PC-9 (cell line): ENCODE measurements around the gene CHST7. TPM values are rescaled to one million over a fixed set of nuclear protein-coding genes. Genes with fewer than 3 reads are reported as not detected.

Experiments
- BruUV-seq: library from RNA; stranded (reverse); fragments of 400-500 nt; replicated peaks from 2 replicates; lab custom pipeline; 2021; lab: Mats Ljungman, UMichigan
- CTCF ChIA-PET: fragments of 300-600 bp; sonication (Branson Sonifier 250); formaldehyde crosslinking; loops from one replicate; lab custom pipeline; 2022; ENCODE audit warnings: antibody characterized with exemption; lab: Charles Lee
- POLR2A ChIA-PET: fragments of 300-600 bp; sonication (Branson Sonifier 250); formaldehyde crosslinking; loops from one replicate; lab custom pipeline; 2022; ENCODE audit warnings: antibody characterized with exemption; ENCODE audit not compliant: unreplicated experiment; lab: Charles Lee
- DNase-seq, 2 experiments: peaks; one replicate each; pipeline versions ENCODE4 v3.0.0 to v3.0.0-alpha.2; 2015 to 2022; ENCODE audit warnings: mixed read lengths in 1 of 2
- H2AFZ ChIP-seq: fragments of 200-600 bp; sonication (generic); 2 replicates; pipeline ENCODE4 v1.8.1; 2017; ENCODE audit warnings: antibody characterized with exemption
- H3F3A ChIP-seq: fragments of 200-600 bp; sonication (generic); 2 replicates; pipeline ENCODE4 v1.8.1; 2017; ENCODE audit warnings: antibody characterized with exemption, mild to moderate bottlenecking, low read depth; ENCODE audit not compliant: insufficient read depth
- H3K27ac ChIP-seq: fragments of 200-600 bp; sonication (generic); 2 replicates; pipeline ENCODE4 v1.6.1; 2016; ENCODE audit warnings: mixed run types
- H3K27me3 ChIP-seq: fragments of 200-600 bp; sonication (generic); 2 replicates; pipeline ENCODE4 v1.6.1; 2016; ENCODE audit warnings: low read depth, mixed run types; ENCODE audit not compliant: insufficient read depth
- H3K36me3 ChIP-seq: fragments of 200-600 bp; sonication (generic); 2 replicates; pipeline ENCODE4 v1.6.1; 2016; ENCODE audit warnings: low read depth, mixed run types
- H3K4me1 ChIP-seq: fragments of 200-600 bp; sonication (generic); replicated peaks from 2 replicates; pipeline ENCODE4 v1.6.1; 2016; ENCODE audit warnings: mixed run types; ENCODE audit not compliant: insufficient read depth
- H3K4me2 ChIP-seq: fragments of 200-600 bp; sonication (generic); 2 replicates; pipeline ENCODE4 v1.6.1; 2017; ENCODE audit warnings: mixed run types
- H3K4me3 ChIP-seq: fragments of 200-600 bp; sonication (generic); 2 replicates; pipeline ENCODE4 v1.6.1; 2016; ENCODE audit warnings: mixed run types
- H3K79me2 ChIP-seq: fragments of 200-600 bp; sonication (generic); 2 replicates; pipeline ENCODE4 v1.6.1; 2017; ENCODE audit warnings: low read depth, mixed run types
- H3K9me2 ChIP-seq: fragments of 200-600 bp; sonication (generic); 2 replicates; pipeline ENCODE4 v1.8.1; 2017; ENCODE audit warnings: mild to moderate bottlenecking; ENCODE audit not compliant: insufficient read depth
- H3K9me3 ChIP-seq: fragments of 200-600 bp; sonication (generic); 2 replicates; pipeline ENCODE4 v1.8.1; 2016; ENCODE audit warnings: low read depth; ENCODE audit not compliant: insufficient read depth
- H4K20me1 ChIP-seq: fragments of 200-600 bp; sonication (generic); 2 replicates; pipeline ENCODE4 v1.8.1; 2017; ENCODE audit not compliant: insufficient read depth
- EZH2 ChIP-seq: fragments of 200-600 bp; sonication (generic); IDR thresholded peaks from 2 replicates; pipeline ENCODE4 v1.8.0; 2017; ENCODE audit warnings: antibody characterized with exemption, low read depth
- intact Hi-C: fragments of 100-400 bp; cut with micrococcal nuclease; formaldehyde crosslinking; loops from one replicate; pipeline ENCODE4 v1.10.0; 2022; ENCODE audit not compliant: unreplicated experiment
- total RNA-seq: library from RNA; stranded (reverse); gene quantifications from 2 replicates; pipeline ENCODE4 v1.2.3, GENCODE V29; 2021
- TF ChIP-seq, protein P1 (sequence below): fragments of 200-600 bp; sonication (generic); conservative IDR thresholded peaks from 2 replicates; pipeline ENCODE4 v1.6.1; 2017; ENCODE audit warnings: mixed run types, antibody characterized with exemption, mild to moderate bottlenecking, moderate library complexity

The CHST7 gene
- total RNA-seq, 1 experiment from 2014 or later = 0.94 TPM

- H3K36me3 ChIP-seq = no peaks in the 10 kb centered on the region
- no peaks in the 10 kb centered on the region for H3K9me2 ChIP-seq
- H3K4me1 ChIP-seq = no peaks in the 10 kb centered on the region
- no peak overlapping the region for H3K27ac ChIP-seq
- no peaks in the 10 kb centered on the region for H4K20me1 ChIP-seq
- H3K4me3 ChIP-seq = peak overlapping the region; percentile 53; the same call in 1 of the 2 replicates
- no peaks in the 10 kb centered on the region for H3K9me3 ChIP-seq
- no peaks in the 10 kb centered on the region for H3F3A ChIP-seq
- no peaks in the 10 kb centered on the region for H3K27me3 ChIP-seq
- peak overlapping the region; percentile 62; the same call in 1 of the 2 replicates for H2AFZ ChIP-seq
- intact Hi-C loops = no loop called here
- TF ChIP-seq, protein P1, sequence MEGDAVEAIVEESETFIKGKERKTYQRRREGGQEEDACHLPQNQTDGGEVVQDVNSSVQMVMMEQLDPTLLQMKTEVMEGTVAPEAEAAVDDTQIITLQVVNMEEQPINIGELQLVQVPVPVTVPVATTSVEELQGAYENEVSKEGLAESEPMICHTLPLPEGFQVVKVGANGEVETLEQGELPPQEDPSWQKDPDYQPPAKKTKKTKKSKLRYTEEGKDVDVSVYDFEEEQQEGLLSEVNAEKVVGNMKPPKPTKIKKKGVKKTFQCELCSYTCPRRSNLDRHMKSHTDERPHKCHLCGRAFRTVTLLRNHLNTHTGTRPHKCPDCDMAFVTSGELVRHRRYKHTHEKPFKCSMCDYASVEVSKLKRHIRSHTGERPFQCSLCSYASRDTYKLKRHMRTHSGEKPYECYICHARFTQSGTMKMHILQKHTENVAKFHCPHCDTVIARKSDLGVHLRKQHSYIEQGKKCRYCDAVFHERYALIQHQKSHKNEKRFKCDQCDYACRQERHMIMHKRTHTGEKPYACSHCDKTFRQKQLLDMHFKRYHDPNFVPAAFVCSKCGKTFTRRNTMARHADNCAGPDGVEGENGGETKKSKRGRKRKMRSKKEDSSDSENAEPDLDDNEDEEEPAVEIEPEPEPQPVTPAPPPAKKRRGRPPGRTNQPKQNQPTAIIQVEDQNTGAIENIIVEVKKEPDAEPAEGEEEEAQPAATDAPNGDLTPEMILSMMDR = no peak
- TF ChIP-seq EZH2 = no peak
- POLR2A ChIA-PET = no interaction called here
- peak in 1 of 2 experiments; percentile 31 for DNase-seq
- BruUV-seq = no TSS peak
- H3K79me2 ChIP-seq = no peaks in the 10 kb centered on the region
- CTCF ChIA-PET = no interaction called here
- peak overlapping the region; percentile 61 for H3K4me2 ChIP-seq
Observed at GRCh38 chrX:46573892-46574773, 568 bp downstream of the CHST7 start.

- Histone ChIP-seq H3K9me2 (no peaks in the 10 kb centered on the region), H3K4me1 (no peaks in the 10 kb centered on the region), H2AFZ (no peak overlapping the region), H3F3A (no peaks in the 10 kb centered on the region), H3K9me3 (no peaks in the 10 kb centered on the region), H3K4me3 (no peak overlapping the region), H3K27ac (no peak overlapping the region), H3K36me3 (no peaks in the 10 kb centered on the region), H4K20me1 (no peaks in the 10 kb centered on the region), H3K27me3 (no peaks in the 10 kb centered on the region), H3K4me2 (no peak overlapping the region), H3K79me2 (no peaks in the 10 kb centered on the region)
- BruUV-seq = no TSS peak
- intact Hi-C loops = no loop called here
- no peak for DNase-seq
- CTCF ChIA-PET = no interaction called here
- POLR2A ChIA-PET = no interaction called here
- no peak for TF ChIP-seq EZH2
- TF ChIP-seq, protein P1 = no peak
Observed at GRCh38 chrX:46574774-46575381, 1.3 kb downstream of the CHST7 start.

- Histone ChIP-seq H3K4me3 (no peak overlapping the region), H3K9me2 (no peaks in the 10 kb centered on the region), H3K4me1 (no peaks in the 10 kb centered on the region), H3F3A (no peaks in the 10 kb centered on the region), H3K27me3 (no peaks in the 10 kb centered on the region), H2AFZ (no peak overlapping the region), H3K9me3 (no peaks in the 10 kb centered on the region), H3K36me3 (no peaks in the 10 kb centered on the region), H4K20me1 (no peaks in the 10 kb centered on the region), H3K79me2 (no peaks in the 10 kb centered on the region), H3K27ac (no peak overlapping the region), H3K4me2 (no peak overlapping the region)
- no peak for DNase-seq
- TF ChIP-seq EZH2 = no peak
- TF ChIP-seq, protein P1 = no peak
- intact Hi-C loops = no loop called here
- POLR2A ChIA-PET = no interaction called here
- no TSS peak for BruUV-seq
- CTCF ChIA-PET = no interaction called here
Observed at GRCh38 chrX:46575586-46575985, 2.0 kb downstream of the CHST7 start.
